Thyroid gland (tissue), 4 donors: ENCODE results near the gene SNW1.

Experiments
- CTCF ChIP-seq, 6 experiments: fragments of 200-600 bp in 3 of 6; fragments of 450-650 bp in 3 of 6; sonication (generic) in 3 of 6; IDR thresholded peaks; one replicate each; pipeline ENCODE4 v1.5.1; 2016 to 2019; ENCODE audit warnings: antibody characterized with exemption in 6 of 6, mild to moderate bottlenecking in 2 of 6, inconsistent platforms in 1 of 6, moderate library complexity in 1 of 6
- POLR2A ChIP-seq, 2 donors: fragments of 450-650 bp; IDR thresholded peaks; one replicate each; pipeline ENCODE4 v1.6.1; 2017; ENCODE audit warnings: antibody characterized with exemption in 2 of 2, mild to moderate bottlenecking in 2 of 2, moderate library complexity in 1 of 2

DNA sequence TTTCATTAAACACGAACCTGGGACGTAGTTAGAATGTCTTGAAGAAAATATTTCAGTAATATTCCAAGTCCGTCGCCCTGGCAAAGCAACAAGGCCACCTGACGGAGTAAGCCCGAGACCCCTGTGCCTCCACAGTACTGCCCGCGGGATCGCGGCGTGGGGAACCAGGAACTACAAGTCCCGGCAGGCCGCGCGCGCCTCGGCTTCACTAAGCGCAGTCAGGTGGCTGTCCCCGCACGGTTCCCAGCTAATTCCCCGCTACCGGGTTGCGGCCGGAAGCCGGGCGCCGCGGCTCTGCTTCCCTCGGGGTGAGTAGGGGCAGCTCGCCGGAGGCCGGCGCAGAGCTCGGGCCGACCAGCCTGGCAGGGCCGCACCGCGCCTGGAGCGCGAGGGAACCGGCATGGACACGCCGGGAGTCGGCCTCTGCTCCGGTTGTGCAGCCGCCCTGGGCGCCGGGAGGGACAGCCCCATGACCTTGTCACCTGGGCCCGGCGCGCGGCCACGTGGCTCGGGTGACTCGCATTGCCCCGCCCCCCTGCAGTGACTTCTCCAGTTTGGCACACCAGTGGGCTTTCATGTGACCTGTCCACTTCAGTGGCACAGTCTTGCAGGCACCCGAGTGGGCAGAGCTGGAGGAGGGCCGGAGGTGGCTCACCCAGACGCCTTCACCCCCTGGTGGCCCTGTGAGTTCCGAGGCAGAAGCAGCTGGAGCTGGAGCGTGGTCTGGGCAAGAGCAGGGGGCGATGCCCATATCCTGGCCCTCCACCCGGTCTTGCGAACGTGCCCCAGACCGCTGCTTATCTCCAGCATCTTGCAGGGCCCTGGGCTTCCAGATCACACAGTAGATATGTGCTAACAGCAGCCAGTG lies 39.1 kb upstream of the SNW1 start, which contains the start of gene ADCK1:
- TF ChIP-seq CTCF (IDR thresholded peaks at IDR 0.05) (peak in 4 of 6 experiments; percentile 50 to 71 (median 64)), POLR2A (IDR thresholded peaks at IDR 0.05) (peak in 1 of 2 donors; percentile 73)
